Measurements from ENCODE around the gene OR10A2. TPM values are rescaled to one million over a fixed set of nuclear protein-coding genes. Genes with fewer than 3 reads are reported as not detected.
"Not testable (repeated sequence)": the region's sequence is repeated elsewhere in the genome, so short reads cannot be mapped to it uniquely, and the experiment has no call there.

OR10A2 gene
- total RNA-seq, 2 experiments from 2014 or later: not detected

GRCh38 chr11:6882751-6883150, 19.9 kb downstream of the OR10A2 start:
- Histone ChIP-seq H3K27ac (ENCODE audit: low read depth in 1 of 2, low read length in 2 of 2) (no peak overlapping the region), H3K4me1 (ENCODE audit: insufficient read depth, low read length) (no peaks in the 10 kb centered on the region), H3K4me3 (ENCODE audit: low read length) (no peak overlapping the region), H3K36me3 (ENCODE audit: insufficient read depth, low read length) (no peaks in the 10 kb centered on the region), H3K27me3 (ENCODE audit: control insufficient read depth in 1 of 2, insufficient read depth in 2 of 2, low read length in 2 of 2) (peaks cover 0 to 4% of the 10 kb centered on the region in 2 experiments), H3K9me3 (ENCODE audit: control insufficient read depth in 1 of 2, insufficient read depth in 1 of 2, low read length in 2 of 2) (no peaks in the 10 kb centered on the region)
- Mint-ChIP-seq H3K27ac (no peak overlapping the region), H3K27me3 (peaks cover 10% of the 10 kb centered on the region), H3K4me1 (ENCODE audit: low read depth) (no peaks in the 10 kb centered on the region), H3K36me3 (ENCODE audit: low read depth) (no peaks in the 10 kb centered on the region), H3K4me3 (no peak overlapping the region), H3K9me3 (peaks cover 3% of the 10 kb centered on the region)
- ATAC-seq (ENCODE audit: poor library complexity) (no peak), DNase-seq (no peak)
- CTCF ChIA-PET: no interaction called here
- intact Hi-C loops (cut with DNase I, micrococcal nuclease): no loop called here
- no peak for TF ChIP-seq CTCF (IDR thresholded peaks at IDR 0.05)
- POLR2A ChIA-PET: no interaction called here

- POLR2A ChIA-PET; H3K4me1 Mint-ChIP-seq (ENCODE audit: low read depth); H3K27me3 ChIP-seq (ENCODE audit: control insufficient read depth in 1 of 2, insufficient read depth in 2 of 2, low read length in 2 of 2); intact Hi-C loops (cut with DNase I, micrococcal nuclease); H3K36me3 Mint-ChIP-seq (ENCODE audit: low read depth); H3K4me3 Mint-ChIP-seq; H3K9me3 ChIP-seq (ENCODE audit: control insufficient read depth in 1 of 2, insufficient read depth in 1 of 2, low read length in 2 of 2); DNase-seq; CTCF ChIA-PET; H3K36me3 ChIP-seq (ENCODE audit: insufficient read depth, low read length); H3K9me3 Mint-ChIP-seq; H3K4me3 ChIP-seq (ENCODE audit: low read length); H3K27ac ChIP-seq (ENCODE audit: low read depth in 1 of 2, low read length in 2 of 2); ATAC-seq (ENCODE audit: poor library complexity); H3K4me1 ChIP-seq (ENCODE audit: insufficient read depth, low read length); H3K27ac Mint-ChIP-seq: not testable (repeated sequence)
- peaks cover 13% of the 10 kb centered on the region for H3K27me3 Mint-ChIP-seq
Observed at GRCh38 chr11:6887711-6888110, 24.9 kb downstream of the OR10A2 start.

GRCh38 chr11:6888830-6889229, 26.0 kb downstream of the OR10A2 start:
- Histone ChIP-seq H3K27ac (ENCODE audit: low read depth in 1 of 2, low read length in 2 of 2) (no peak overlapping the region), H3K27me3 (ENCODE audit: control insufficient read depth in 1 of 2, insufficient read depth in 2 of 2, low read length in 2 of 2) (no peaks in the 10 kb centered on the region), H3K4me3 (ENCODE audit: low read length) (no peak overlapping the region), H3K9me3 (ENCODE audit: control insufficient read depth in 1 of 2, insufficient read depth in 1 of 2, low read length in 2 of 2) (peaks cover 0 to 6% of the 10 kb centered on the region in 2 experiments), H3K36me3 (ENCODE audit: insufficient read depth, low read length) (no peaks in the 10 kb centered on the region), H3K4me1 (ENCODE audit: insufficient read depth, low read length) (no peaks in the 10 kb centered on the region)
- Mint-ChIP-seq H3K36me3 (ENCODE audit: low read depth) (no peaks in the 10 kb centered on the region), H3K27me3 (peaks cover 6% of the 10 kb centered on the region), H3K4me3 (no peak overlapping the region), H3K9me3 (peaks cover 3% of the 10 kb centered on the region), H3K4me1 (ENCODE audit: low read depth) (no peaks in the 10 kb centered on the region), H3K27ac (no peak overlapping the region)
- DNase-seq (no peak), ATAC-seq (ENCODE audit: poor library complexity) (no peak)
- intact Hi-C loops (cut with DNase I, micrococcal nuclease): no loop called here
- ChIA-PET CTCF (interaction anchor here (1.2 kb wide), 1 partner anchor 11 kb away, joined by 4 read pairs; no protein-coding TSS in a partner anchor), POLR2A (no interaction called here)
- TF ChIP-seq CTCF (IDR thresholded peaks at IDR 0.05): no peak

- Mint-ChIP-seq H3K27me3 (peaks cover 4% of the 10 kb centered on the region), H3K27ac (no peak overlapping the region), H3K9me3 (peaks cover 3% of the 10 kb centered on the region), H3K4me1 (ENCODE audit: low read depth) (no peaks in the 10 kb centered on the region), H3K4me3 (no peak overlapping the region), H3K36me3 (ENCODE audit: low read depth) (no peaks in the 10 kb centered on the region)
- intact Hi-C loops (cut with DNase I, micrococcal nuclease): no loop called here
- no peaks in the 10 kb centered on the region for H3K27me3 ChIP-seq (ENCODE audit: control insufficient read depth in 1 of 2, insufficient read depth in 2 of 2, low read length in 2 of 2)
- TF ChIP-seq CTCF (IDR thresholded peaks at IDR 0.05): no peak
- H3K9me3 ChIP-seq (ENCODE audit: control insufficient read depth in 1 of 2, insufficient read depth in 1 of 2, low read length in 2 of 2): peaks cover 0 to 6% of the 10 kb centered on the region in 2 experiments
- CTCF ChIA-PET: interaction anchor here (1.2 kb wide), 1 partner anchor 10 kb away, joined by 4 read pairs; no protein-coding TSS in a partner anchor
- no peak overlapping the region for H3K27ac ChIP-seq (ENCODE audit: low read depth in 1 of 2, low read length in 2 of 2)
- DNase-seq: no peak
- POLR2A ChIA-PET: no interaction called here
- ATAC-seq (ENCODE audit: poor library complexity): no peak
- H3K4me3 ChIP-seq (ENCODE audit: low read length): no peak overlapping the region
- no peaks in the 10 kb centered on the region for H3K4me1 ChIP-seq (ENCODE audit: insufficient read depth, low read length)
- no peaks in the 10 kb centered on the region for H3K36me3 ChIP-seq (ENCODE audit: insufficient read depth, low read length)
Observed at GRCh38 chr11:6889835-6890234, 27.0 kb downstream of the OR10A2 start.
